OCI-LY7 (cell line): Measurements from ENCODE around the gene LRRC70. TPM values are rescaled to one million over a fixed set of nuclear protein-coding genes. Genes with fewer than 3 reads are reported as not detected.

Source experiments
- BruUV-seq: library from RNA; stranded (reverse); fragments of 400-500 nt; replicated peaks from 2 replicates; lab custom pipeline; 2021; lab: Mats Ljungman, UMichigan
- CTCF ChIA-PET: fragments of 300-600 bp; sonication (Branson Sonifier 250); formaldehyde crosslinking; loops from one replicate; lab custom pipeline; 2022; ENCODE audit warnings: antibody characterized with exemption; ENCODE audit not compliant: unreplicated experiment; lab: Charles Lee
- POLR2A ChIA-PET: fragments of 300-600 bp; sonication (Branson Sonifier 250); formaldehyde crosslinking; loops from one replicate; lab custom pipeline; 2022; ENCODE audit warnings: antibody characterized with exemption; lab: Charles Lee
- DNase-seq: peaks from one replicate; pipeline ENCODE4 v3.0.0-alpha.2; 2015; ENCODE audit warnings: low spot score
- H2AFZ ChIP-seq: fragments of 200-600 bp; sonication (generic), shearing (Covaris generic); 2 replicates; pipeline ENCODE4 v1.6.1; 2014; ENCODE audit warnings: mild to moderate bottlenecking, antibody characterized with exemption, low read length, moderate library complexity
- H3K27ac ChIP-seq: fragments of 200-600 bp; sonication (generic); 2 replicates; pipeline ENCODE4 v1.5.1; 2014; ENCODE audit warnings: mixed run types, low read depth, mild to moderate bottlenecking, moderate library complexity, low read length, inconsistent platforms; ENCODE audit not compliant: poor library complexity, severe bottlenecking
- H3K36me3 ChIP-seq: fragments of 200-600 bp; sonication (generic); 2 replicates; pipeline ENCODE4 v1.6.1; 2014; ENCODE audit warnings: mild to moderate bottlenecking, antibody characterized with exemption, low read length, moderate library complexity, mixed read lengths; ENCODE audit not compliant: insufficient read depth
- H3K4me1 ChIP-seq: fragments of 200-600 bp; sonication (generic); 2 replicates; pipeline ENCODE4 v1.5.1; 2014; ENCODE audit warnings: mild to moderate bottlenecking, low read length; ENCODE audit not compliant: insufficient read depth, poor library complexity, severe bottlenecking
- H3K4me2 ChIP-seq: fragments of 200-600 bp; sonication (generic); 2 replicates; pipeline ENCODE4 v1.6.1; 2014; ENCODE audit warnings: mild to moderate bottlenecking, low read length
- H3K4me3 ChIP-seq: fragments of 200-600 bp; sonication (generic); 2 replicates; pipeline ENCODE4 v1.5.1; 2014; ENCODE audit warnings: mild to moderate bottlenecking, low read depth, low read length; ENCODE audit not compliant: poor library complexity, severe bottlenecking
- H3K79me2 ChIP-seq: fragments of 200-600 bp; sonication (generic); 2 replicates; pipeline ENCODE4 v1.6.1; 2016; ENCODE audit warnings: low read depth, mild to moderate bottlenecking, low read length, moderate library complexity, mixed read lengths; ENCODE audit not compliant: insufficient read depth
- H3K9me2 ChIP-seq: fragments of 200-600 bp; sonication (generic); 2 replicates; pipeline ENCODE4 v1.6.1; 2016; ENCODE audit warnings: mild to moderate bottlenecking, low read length, mixed read lengths; ENCODE audit not compliant: insufficient read depth
- H3K9me3 ChIP-seq: fragments of 200-600 bp; sonication (generic); 2 replicates; pipeline ENCODE4 v1.6.1; 2014; ENCODE audit warnings: mild to moderate bottlenecking, mixed run types, low read length, mixed read lengths
- H4K20me1 ChIP-seq: fragments of 200-600 bp; sonication (generic); 2 replicates; pipeline ENCODE4 v1.6.1; 2014; ENCODE audit warnings: mild to moderate bottlenecking, antibody characterized with exemption, low read length, moderate library complexity, mixed read lengths; ENCODE audit not compliant: insufficient read depth
- EZH2phosphoT487 ChIP-seq: fragments of 200-600 bp; sonication (generic); IDR thresholded peaks from 2 replicates; pipeline ENCODE4 v1.6.1; 2018; ENCODE audit warnings: low read depth, borderline replicate concordance, mild to moderate bottlenecking, mixed run types, antibody characterized with exemption, low read length, moderate library complexity, mixed read lengths
- intact Hi-C: fragments of 100-400 bp; cut with micrococcal nuclease; formaldehyde crosslinking; loops from one replicate; pipeline ENCODE4 v1.10.0; 2022; ENCODE audit not compliant: unreplicated experiment
- total RNA-seq, 2 experiments: library from RNA; depleted of rRNA in 1 of 2; stranded (reverse); fragments of >200 nt in 1 of 2; shearing (Covaris generic) in 1 of 2; gene quantifications; 2 replicates each; pipeline ENCODE4 v1.2.3, GENCODE V29; 2014 to 2022
- TF ChIP-seq, protein P1 (sequence below): fragments of 200-600 bp; sonication (generic); conservative IDR thresholded peaks from 2 replicates; pipeline ENCODE4 v1.5.1; 2014; ENCODE audit warnings: mild to moderate bottlenecking, antibody characterized with exemption, low read length, moderate library complexity, mixed read lengths

The LRRC70 gene
- total RNA-seq, 2 experiments from 2014 or later = 1.1 to 1.6 TPM

DNA sequence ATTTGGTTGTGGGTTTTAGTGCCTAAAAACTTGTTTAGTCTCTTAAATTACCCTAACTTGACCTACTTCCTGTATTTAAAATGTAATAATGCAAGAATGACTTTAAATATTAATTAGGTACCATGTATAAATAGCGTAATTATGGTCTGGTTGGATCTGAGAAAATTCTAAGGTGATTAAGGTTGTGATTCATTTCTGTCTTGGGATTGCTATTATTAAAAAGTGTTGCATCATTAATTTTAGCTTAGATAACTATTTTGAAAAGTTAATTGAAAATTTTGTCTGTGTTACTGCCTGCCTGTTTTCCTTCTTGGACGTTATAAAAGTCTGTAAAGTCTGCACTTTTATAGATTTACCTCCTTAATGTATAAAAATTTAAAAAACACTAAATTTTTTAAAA, 11.8 kb downstream of the LRRC70 start:
- peaks cover 49% of the 10 kb centered on the region for H3K36me3 ChIP-seq

DNA sequence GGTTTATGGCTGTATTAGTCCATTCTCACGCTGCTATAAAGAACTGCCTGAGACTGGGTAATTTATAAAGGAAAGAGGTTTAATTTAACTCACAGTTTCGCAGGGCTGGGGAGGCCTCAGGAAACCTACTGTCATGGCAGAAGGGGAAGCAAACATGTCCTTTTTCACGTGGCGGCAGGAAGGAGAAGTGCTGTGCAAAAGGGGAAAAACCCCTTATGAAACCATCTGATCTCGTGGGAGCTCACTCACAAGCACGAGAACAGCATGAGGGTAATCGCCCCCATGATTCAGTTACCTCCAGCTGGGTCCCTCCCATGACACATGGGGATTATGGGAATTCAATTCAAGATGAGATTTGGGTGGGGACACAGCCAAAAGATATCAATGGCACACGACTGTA, 13.9 kb downstream of the LRRC70 start:
- Histone ChIP-seq H3K36me3 (peaks cover 45% of the 10 kb centered on the region), H3K4me3 (no peak overlapping the region), H3K4me2 (no peak overlapping the region), H4K20me1 (no peaks in the 10 kb centered on the region), H2AFZ (no peak overlapping the region), H3K4me1 (no peaks in the 10 kb centered on the region), H3K79me2 (no peaks in the 10 kb centered on the region), H3K9me3 (no peaks in the 10 kb centered on the region), H3K27ac (no peak overlapping the region), H3K9me2 (no peaks in the 10 kb centered on the region)
- no peak for DNase-seq
- TF ChIP-seq, protein P1, sequence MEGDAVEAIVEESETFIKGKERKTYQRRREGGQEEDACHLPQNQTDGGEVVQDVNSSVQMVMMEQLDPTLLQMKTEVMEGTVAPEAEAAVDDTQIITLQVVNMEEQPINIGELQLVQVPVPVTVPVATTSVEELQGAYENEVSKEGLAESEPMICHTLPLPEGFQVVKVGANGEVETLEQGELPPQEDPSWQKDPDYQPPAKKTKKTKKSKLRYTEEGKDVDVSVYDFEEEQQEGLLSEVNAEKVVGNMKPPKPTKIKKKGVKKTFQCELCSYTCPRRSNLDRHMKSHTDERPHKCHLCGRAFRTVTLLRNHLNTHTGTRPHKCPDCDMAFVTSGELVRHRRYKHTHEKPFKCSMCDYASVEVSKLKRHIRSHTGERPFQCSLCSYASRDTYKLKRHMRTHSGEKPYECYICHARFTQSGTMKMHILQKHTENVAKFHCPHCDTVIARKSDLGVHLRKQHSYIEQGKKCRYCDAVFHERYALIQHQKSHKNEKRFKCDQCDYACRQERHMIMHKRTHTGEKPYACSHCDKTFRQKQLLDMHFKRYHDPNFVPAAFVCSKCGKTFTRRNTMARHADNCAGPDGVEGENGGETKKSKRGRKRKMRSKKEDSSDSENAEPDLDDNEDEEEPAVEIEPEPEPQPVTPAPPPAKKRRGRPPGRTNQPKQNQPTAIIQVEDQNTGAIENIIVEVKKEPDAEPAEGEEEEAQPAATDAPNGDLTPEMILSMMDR = no peak
- TF ChIP-seq EZH2phosphoT487 = no peak
- intact Hi-C loops = no loop called here
- POLR2A ChIA-PET = interaction anchor here (0.6 kb wide), 1 partner anchor 24 kb away, joined by 3 read pairs; no protein-coding TSS in a partner anchor
- CTCF ChIA-PET = no interaction called here
- no TSS peak for BruUV-seq

More for the DNA sequence above, 11.8 kb downstream of the LRRC70 start:
- Histone ChIP-seq H3K27ac (no peak overlapping the region), H2AFZ (no peak overlapping the region), H3K4me3 (no peak overlapping the region), H3K4me1 (no peaks in the 10 kb centered on the region), H4K20me1 (no peaks in the 10 kb centered on the region), H3K4me2 (no peak overlapping the region), H3K9me2 (no peaks in the 10 kb centered on the region), H3K79me2 (no peaks in the 10 kb centered on the region), H3K9me3 (no peaks in the 10 kb centered on the region)
- POLR2A ChIA-PET = interaction anchor here (0.7 kb wide), 1 partner anchor 14 kb away, joined by 3 read pairs; no protein-coding TSS in a partner anchor
- no TSS peak for BruUV-seq
- CTCF ChIA-PET = no interaction called here
- TF ChIP-seq, protein P1 = no peak
- no peak for TF ChIP-seq EZH2phosphoT487
- DNase-seq = no peak
- intact Hi-C loops = no loop called here

DNA sequence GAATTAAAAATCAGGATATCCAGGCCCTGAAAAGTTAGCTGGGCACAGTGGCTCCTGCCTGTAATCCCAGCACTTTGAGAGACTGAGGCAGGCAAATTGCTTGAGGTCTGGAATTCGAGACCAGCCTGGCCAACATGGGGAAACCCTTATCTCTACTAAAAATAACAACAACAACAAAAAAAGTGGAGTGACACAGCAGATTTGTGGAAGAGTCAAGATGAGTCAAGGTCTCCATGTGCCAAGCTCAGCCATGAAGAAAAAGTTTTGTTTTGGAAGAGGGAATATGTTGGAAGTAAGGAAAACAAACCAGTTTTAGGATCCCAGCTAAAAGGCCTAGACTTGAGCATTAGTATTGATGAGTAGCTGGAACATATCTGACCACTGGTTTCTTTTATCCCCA, 14.7 kb downstream of the LRRC70 start:
- Histone ChIP-seq H3K4me2 (no peak overlapping the region), H3K9me2 (no peaks in the 10 kb centered on the region), H3K36me3 (peaks cover 50% of the 10 kb centered on the region), H3K9me3 (no peaks in the 10 kb centered on the region), H4K20me1 (no peaks in the 10 kb centered on the region), H3K4me3 (no peak overlapping the region), H3K4me1 (no peaks in the 10 kb centered on the region), H2AFZ (no peak overlapping the region), H3K27ac (no peak overlapping the region), H3K79me2 (no peaks in the 10 kb centered on the region)
- DNase-seq = no peak
- intact Hi-C loops = no loop called here
- TF ChIP-seq, protein P1 = no peak
- no peak for TF ChIP-seq EZH2phosphoT487
- ChIA-PET CTCF (no interaction called here), POLR2A (interaction anchor here (0.5 kb wide), 1 partner anchor 54 kb away, joined by 3 read pairs; no protein-coding TSS in a partner anchor)
- BruUV-seq = no TSS peak
